Naive B cell (primary cell): ENCODE measurements around the gene SLC25A36. TPM values are rescaled to one million over a fixed set of nuclear protein-coding genes. Genes with fewer than 3 reads are reported as not detected.
A peak's percentile ranks its signal among the peaks of the same experiment; 100 is the strongest.
"Not testable (repeated sequence)": the region's sequence is repeated elsewhere in the genome, so short reads cannot be mapped to it uniquely, and the experiment has no call there.

Experiments
- ATAC-seq, 2 donors: fragments of 150-1000 bp; cut with Tn5 transposase; 2 replicates each; pipeline ENCODE4 v1.10.0; 2021; ENCODE audit warnings: low read depth in 2 of 2, mild to moderate bottlenecking in 2 of 2, moderate library complexity in 2 of 2
- DNase-seq: peaks from one replicate; pipeline ENCODE4 v3.0.0; 2022
- H3K27ac Mint-ChIP-seq, 6 donors: one replicate each; pipeline ENCODE4 v1.8.0; 2020 to 2022; ENCODE audit warnings: mild to moderate bottlenecking in 6 of 6, mixed read lengths in 6 of 6, moderate library complexity in 5 of 6, inconsistent platforms in 2 of 6
- H3K27me3 Mint-ChIP-seq, 3 donors: one replicate each; pipeline ENCODE4 v1.8.0; 2021 to 2022; ENCODE audit warnings: mixed read lengths in 3 of 3, mild to moderate bottlenecking in 1 of 3
- H3K36me3 Mint-ChIP-seq, 2 donors: one replicate each; pipeline ENCODE4 v1.8.0; 2020 to 2022; ENCODE audit warnings: mixed read lengths in 2 of 2, inconsistent platforms in 1 of 2, mild to moderate bottlenecking in 1 of 2
- H3K4me1 Mint-ChIP-seq, 3 donors: one replicate each; pipeline ENCODE4 v1.8.0; 2020 to 2022; ENCODE audit warnings: mixed read lengths in 3 of 3, inconsistent platforms in 1 of 3, mild to moderate bottlenecking in 1 of 3, moderate library complexity in 1 of 3
- H3K4me3 Mint-ChIP-seq, 8 donors: one replicate each; pipeline ENCODE4 v1.8.0; 2020 to 2022; ENCODE audit warnings: mild to moderate bottlenecking in 8 of 8, mixed read lengths in 8 of 8, moderate library complexity in 8 of 8, inconsistent platforms in 2 of 8
- H3K9me3 Mint-ChIP-seq, 7 donors: one replicate each; pipeline ENCODE4 v1.8.0; 2020 to 2022; ENCODE audit warnings: mixed read lengths in 7 of 7, mild to moderate bottlenecking in 5 of 7, inconsistent platforms in 2 of 7, moderate library complexity in 1 of 7
- polyA plus RNA-seq, 6 donors: library from polyadenylated mRNA; unstranded; fragments of 300-500 nt; fragmentation: Illumina TruSeq; gene quantifications; one replicate each; pipeline ENCODE4 v1.2.3, GENCODE V29; 2021; ENCODE audit warnings: low read depth in 6 of 6

SLC25A36 gene
- polyA plus RNA-seq, 6 donors from 2014 or later: 21.2 to 78.3 (median 57.5) TPM

DNA sequence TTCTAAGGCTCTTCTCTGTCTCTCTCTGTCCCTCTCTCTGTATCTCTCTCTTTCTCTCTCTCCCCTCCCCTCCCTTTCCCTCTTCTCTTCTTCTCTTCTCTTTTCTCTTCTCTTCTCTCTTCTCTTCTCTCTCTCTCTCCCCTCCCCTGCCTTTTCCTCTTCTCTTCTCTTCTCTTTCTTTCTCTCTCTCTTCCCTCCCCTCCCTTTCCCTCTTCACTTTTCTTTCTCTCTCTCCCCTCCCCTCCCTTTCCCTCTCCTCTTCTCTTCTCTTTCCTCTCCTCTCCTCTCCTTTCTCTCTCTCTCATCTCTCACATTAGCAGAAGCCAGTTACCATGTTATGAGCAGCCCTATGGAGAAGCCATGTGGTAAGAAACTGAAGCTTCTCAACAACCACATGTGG, 25.0 kb upstream of the SLC25A36 start:
- DNase-seq (no peak), ATAC-seq (no peak)
- no peaks in the 10 kb centered on the region for H3K4me1 Mint-ChIP-seq
- no peak overlapping the region for H3K4me3 Mint-ChIP-seq
- no peak overlapping the region for H3K27ac Mint-ChIP-seq
- H3K36me3 Mint-ChIP-seq: no peaks in the 10 kb centered on the region
- peaks cover 28 to 64% (median 62%) of the 10 kb centered on the region in 3 donors for H3K27me3 Mint-ChIP-seq
- H3K9me3 Mint-ChIP-seq: no peaks in the 10 kb centered on the region

- Mint-ChIP-seq H3K27me3 (peaks cover 26 to 53% (median 52%) of the 10 kb centered on the region in 3 donors), H3K36me3 (no peaks in the 10 kb centered on the region)
- ATAC-seq: no peak
These were observed 23.9 kb upstream of the SLC25A36 start for GRCh38 chr3:140917772-140918171.

GRCh38 chr3:140920029-140920428, 21.6 kb upstream of the SLC25A36 start:
- H3K36me3 Mint-ChIP-seq: no peaks in the 10 kb centered on the region
- DNase-seq (no peak), ATAC-seq (no peak)
- no peak overlapping the region for H3K27ac Mint-ChIP-seq
- H3K9me3 Mint-ChIP-seq: no peaks in the 10 kb centered on the region
- H3K4me1 Mint-ChIP-seq: no peaks in the 10 kb centered on the region
- peaks cover 25 to 37% (median 35%) of the 10 kb centered on the region in 3 donors for H3K27me3 Mint-ChIP-seq
- H3K4me3 Mint-ChIP-seq: no peak overlapping the region

More at GRCh38 chr3:140917772-140918171, 23.9 kb upstream of the SLC25A36 start:
- H3K27ac Mint-ChIP-seq: no peak overlapping the region
- no peaks in the 10 kb centered on the region for H3K9me3 Mint-ChIP-seq
- no peak for DNase-seq
- H3K4me3 Mint-ChIP-seq: no peak overlapping the region
- no peaks in the 10 kb centered on the region for H3K4me1 Mint-ChIP-seq

GRCh38 chr3:140922634-140923033, 19.0 kb upstream of the SLC25A36 start:
- peak overlapping the region in 1 of 6 donors; percentile 13 for H3K27ac Mint-ChIP-seq
- DNase-seq (peak; percentile 17), ATAC-seq (peak; percentile 57 to 68)
- peaks cover 28 to 31% (median 29%) of the 10 kb centered on the region in 3 donors for H3K27me3 Mint-ChIP-seq
- H3K36me3 Mint-ChIP-seq: no peaks in the 10 kb centered on the region
- H3K4me3 Mint-ChIP-seq: no peak overlapping the region
- H3K4me1 Mint-ChIP-seq: no peaks in the 10 kb centered on the region
- H3K9me3 Mint-ChIP-seq: no peaks in the 10 kb centered on the region

DNA sequence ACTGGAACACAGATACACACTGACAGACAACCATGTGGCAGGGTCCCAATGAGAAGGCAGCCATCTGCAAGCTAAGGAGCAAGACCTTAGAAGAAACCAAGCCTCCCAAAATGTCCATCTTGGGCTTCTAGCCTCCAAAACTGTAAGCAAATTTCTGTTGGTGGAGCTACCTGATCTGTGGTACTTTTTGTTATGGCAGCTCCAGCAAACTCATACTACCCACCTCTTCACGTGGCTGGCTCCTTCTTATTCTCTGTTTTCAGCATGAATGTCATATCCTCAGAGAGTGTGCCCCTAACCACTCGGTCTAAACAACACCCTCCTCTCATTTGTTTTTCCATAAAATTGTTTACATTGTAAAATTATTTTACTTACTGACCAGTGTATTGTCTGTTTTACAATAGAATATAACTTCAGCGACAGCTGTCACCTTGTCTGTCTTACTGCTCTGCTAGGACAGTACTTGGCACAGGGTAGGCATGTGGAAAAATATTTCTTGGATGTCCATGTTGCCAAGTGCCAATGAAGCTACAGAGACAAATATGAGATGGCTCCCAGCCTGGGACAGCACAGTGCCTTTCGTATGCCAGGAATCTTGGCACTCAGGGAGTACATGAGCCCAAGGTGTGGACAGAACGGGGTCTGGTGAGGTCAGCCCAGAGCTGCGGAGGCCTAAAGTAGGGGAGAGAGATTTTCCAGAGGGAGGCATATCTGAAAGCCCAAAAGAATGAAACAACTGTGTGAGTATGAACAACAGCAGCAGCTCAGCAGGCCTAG, 17.4 kb upstream of the SLC25A36 start:
- Mint-ChIP-seq H3K4me3 (peak overlapping the region in 1 of 8 donors; percentile 3), H3K27ac (no peak overlapping the region), H3K36me3 (no peaks in the 10 kb centered on the region), H3K4me1 (no peaks in the 10 kb centered on the region), H3K27me3 (peaks cover 19 to 29% (median 26%) of the 10 kb centered on the region in 3 donors), H3K9me3 (no peaks in the 10 kb centered on the region)
- DNase-seq: no peak
- ATAC-seq: no peak

DNA sequence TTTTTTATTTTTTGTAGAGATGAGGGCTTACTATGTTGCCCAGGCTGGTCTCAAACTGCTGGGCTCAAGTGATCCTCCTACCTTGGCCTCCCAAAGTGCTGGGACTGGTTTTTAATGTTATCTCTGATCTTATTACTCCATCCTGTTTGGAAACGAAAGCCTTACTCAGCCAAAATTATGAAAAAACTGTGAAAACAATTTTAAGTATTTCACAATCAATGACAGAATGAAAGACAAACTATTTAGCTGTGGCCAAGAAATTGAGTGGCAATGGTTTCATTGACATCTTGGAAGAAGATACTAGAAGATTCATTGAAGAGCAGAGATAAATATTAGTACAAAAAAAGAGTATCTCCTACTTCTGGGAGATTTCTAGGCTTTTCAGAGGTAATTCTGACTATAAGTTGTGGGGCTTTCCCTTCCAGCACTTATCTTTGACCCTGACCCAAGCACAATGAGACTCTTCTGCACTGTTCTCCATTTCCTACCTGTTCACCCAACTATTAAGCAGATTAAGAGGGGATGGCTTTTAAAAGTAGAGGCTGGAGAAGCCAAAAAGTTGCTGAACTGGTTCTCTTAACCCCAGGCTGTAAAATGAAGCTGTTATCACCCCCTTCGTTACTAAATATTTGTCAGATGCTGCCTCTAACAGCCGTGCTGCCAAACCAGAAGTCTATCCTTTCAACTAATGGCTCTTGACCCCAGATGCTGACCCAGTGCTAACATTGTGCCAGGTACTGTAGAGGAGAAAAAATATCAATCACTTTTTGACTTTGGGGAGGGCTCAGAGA, 14.2 kb upstream of the SLC25A36 start:
- no peak for DNase-seq
- Mint-ChIP-seq H3K4me3 (no peak overlapping the region), H3K9me3 (no peaks in the 10 kb centered on the region), H3K27ac (peak overlapping the region in 1 of 6 donors; percentile 36), H3K36me3 (no peaks in the 10 kb centered on the region), H3K4me1 (peaks cover 0 to 2% (median 0%) of the 10 kb centered on the region in 3 donors), H3K27me3 (peaks cover 27 to 53% (median 44%) of the 10 kb centered on the region in 3 donors)
- no peak for ATAC-seq

DNA sequence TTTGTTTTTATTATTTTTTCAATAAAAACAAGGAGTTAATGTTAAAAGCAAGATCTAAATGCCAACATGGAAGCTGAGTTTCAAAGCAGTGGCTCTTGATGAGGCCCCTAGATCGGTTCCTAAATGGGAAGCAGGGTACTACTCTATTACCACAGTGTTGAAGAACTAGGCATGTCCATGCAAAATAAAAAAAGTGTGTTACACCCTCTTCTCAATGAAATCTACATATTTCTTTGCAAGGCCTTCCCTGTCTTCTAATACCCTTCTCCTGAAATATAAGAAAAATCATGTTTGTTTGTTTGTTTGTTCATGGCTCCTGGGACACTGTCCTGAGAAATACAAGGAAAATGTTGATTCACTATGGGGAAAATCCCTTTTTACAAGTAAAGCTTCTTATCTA, 12.2 kb upstream of the SLC25A36 start:
- no peak overlapping the region for H3K4me3 Mint-ChIP-seq
- H3K9me3 Mint-ChIP-seq: peaks cover 0 to under 1% (median 0%) of the 10 kb centered on the region in 7 donors
- no peak for DNase-seq
- no peak overlapping the region for H3K27ac Mint-ChIP-seq
- peaks cover 28 to 71% (median 44%) of the 10 kb centered on the region in 3 donors for H3K27me3 Mint-ChIP-seq
- ATAC-seq: no peak
- peaks cover 0 to 2% (median 0%) of the 10 kb centered on the region in 3 donors for H3K4me1 Mint-ChIP-seq
- no peaks in the 10 kb centered on the region for H3K36me3 Mint-ChIP-seq

DNA sequence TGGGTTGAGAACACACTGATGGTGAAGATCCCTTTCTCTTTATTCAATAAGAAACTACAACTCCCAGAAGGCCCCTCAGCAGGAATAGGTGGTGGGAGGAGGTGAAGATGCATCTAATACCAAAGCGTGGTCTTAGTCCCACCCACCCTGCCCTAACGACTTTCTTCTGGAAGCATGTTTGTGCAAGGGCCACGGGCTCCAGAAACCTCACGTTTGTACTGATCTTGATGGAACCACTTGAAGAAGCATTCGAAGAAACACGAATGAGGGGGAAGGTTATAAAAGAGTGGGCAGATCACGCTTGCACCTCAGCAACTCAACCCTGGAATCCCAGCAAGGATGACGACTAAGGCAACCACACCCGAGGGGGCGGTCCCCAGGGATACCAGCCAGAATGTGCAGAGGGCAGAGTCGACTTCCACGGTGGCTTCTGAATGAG, 10.6 kb upstream of the SLC25A36 start:
- H3K36me3 Mint-ChIP-seq: no peaks in the 10 kb centered on the region
- no peak for ATAC-seq
- peaks cover 0 to 2% (median 0%) of the 10 kb centered on the region in 3 donors for H3K4me1 Mint-ChIP-seq
- H3K27me3 Mint-ChIP-seq: peaks cover 32 to 86% (median 54%) of the 10 kb centered on the region in 3 donors
- H3K4me3 Mint-ChIP-seq: no peak overlapping the region
- H3K9me3 Mint-ChIP-seq: peaks cover 0 to 7% (median 3%) of the 10 kb centered on the region in 7 donors
- H3K27ac Mint-ChIP-seq: peak overlapping the region in 2 of 6 donors; percentile 42 to 69
- no peak for DNase-seq

DNA sequence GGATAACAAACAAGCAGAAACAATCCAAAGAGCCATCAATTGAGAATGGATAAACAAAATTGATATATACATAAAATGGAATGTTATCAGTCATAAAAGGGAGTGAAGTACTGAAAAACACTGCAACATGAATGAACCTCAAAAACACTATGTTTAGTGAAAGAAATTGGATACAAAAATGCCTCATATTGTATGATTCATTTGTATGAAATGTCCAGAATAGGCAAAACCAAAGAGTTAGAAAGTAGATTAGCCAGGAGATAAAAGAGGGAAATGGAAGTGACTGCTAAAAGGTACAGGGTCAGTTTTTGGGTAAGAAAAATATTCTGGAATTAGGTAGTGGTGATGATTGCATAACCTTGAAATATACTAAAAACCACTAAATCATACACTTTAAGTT, 9.8 kb upstream of the SLC25A36 start:
- H3K36me3 Mint-ChIP-seq: no peaks in the 10 kb centered on the region
- ATAC-seq (no peak), DNase-seq (no peak)
- H3K9me3 Mint-ChIP-seq: peaks cover 0 to 11% (median 3%) of the 10 kb centered on the region in 7 donors
- H3K4me1 Mint-ChIP-seq: peaks cover 0 to 2% (median 0%) of the 10 kb centered on the region in 3 donors
- no peak overlapping the region for H3K27ac Mint-ChIP-seq
- H3K27me3 Mint-ChIP-seq: peaks cover 30 to 90% (median 50%) of the 10 kb centered on the region in 3 donors
- no peak overlapping the region for H3K4me3 Mint-ChIP-seq

GRCh38 chr3:140933109-140933508, 8.5 kb upstream of the SLC25A36 start:
- no peak for DNase-seq
- no peak for ATAC-seq
- Mint-ChIP-seq H3K9me3 (peaks cover 0 to 12% (median 3%) of the 10 kb centered on the region in 7 donors), H3K4me3 (no peak overlapping the region), H3K4me1 (peaks cover 0 to 2% (median 0%) of the 10 kb centered on the region in 3 donors), H3K27ac (no peak overlapping the region), H3K36me3 (no peaks in the 10 kb centered on the region), H3K27me3 (peaks cover 26 to 87% (median 47%) of the 10 kb centered on the region in 3 donors)

GRCh38 chr3:140933552-140933951, 8.1 kb upstream of the SLC25A36 start:
- Mint-ChIP-seq H3K36me3 (no peaks in the 10 kb centered on the region), H3K27ac (no peak overlapping the region), H3K4me1 (peaks cover 0 to 2% (median 0%) of the 10 kb centered on the region in 3 donors), H3K27me3 (peaks cover 26 to 86% (median 44%) of the 10 kb centered on the region in 3 donors), H3K9me3 (peaks cover 0 to 14% (median 3%) of the 10 kb centered on the region in 7 donors), H3K4me3 (no peak overlapping the region)
- DNase-seq (no peak), ATAC-seq (no peak)

DNA sequence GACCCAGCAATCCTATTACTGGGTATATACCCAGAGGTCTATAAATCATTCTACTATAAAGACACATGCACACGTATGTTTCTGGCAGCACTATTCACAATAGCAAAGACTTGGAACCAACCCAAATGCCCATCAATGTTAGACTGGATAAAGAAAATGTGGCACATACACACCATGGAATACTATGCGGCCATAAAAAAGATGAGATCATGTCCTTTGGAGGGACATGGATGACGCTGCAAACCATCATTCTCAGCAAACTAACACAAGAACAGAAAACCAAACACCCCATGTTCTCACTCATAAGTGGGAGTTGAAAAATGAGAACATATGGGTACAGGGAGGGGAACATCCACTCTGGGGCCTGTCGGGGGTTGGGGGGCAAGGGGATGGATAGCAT, 2.3 kb upstream of the SLC25A36 start:
- peaks cover 19 to 29% (median 25%) of the 10 kb centered on the region in 3 donors for H3K4me1 Mint-ChIP-seq
- H3K36me3 Mint-ChIP-seq, ATAC-seq, DNase-seq: not testable (repeated sequence)
- H3K9me3 Mint-ChIP-seq: peaks cover 0 to 14% (median 6%) of the 10 kb centered on the region in 7 donors
- peak overlapping the region in 1 of 6 donors; percentile 8 for H3K27ac Mint-ChIP-seq
- peak overlapping the region in 2 of 8 donors; percentile 17 to 28 for H3K4me3 Mint-ChIP-seq
- peaks cover 5 to 32% (median 12%) of the 10 kb centered on the region in 3 donors for H3K27me3 Mint-ChIP-seq

DNA sequence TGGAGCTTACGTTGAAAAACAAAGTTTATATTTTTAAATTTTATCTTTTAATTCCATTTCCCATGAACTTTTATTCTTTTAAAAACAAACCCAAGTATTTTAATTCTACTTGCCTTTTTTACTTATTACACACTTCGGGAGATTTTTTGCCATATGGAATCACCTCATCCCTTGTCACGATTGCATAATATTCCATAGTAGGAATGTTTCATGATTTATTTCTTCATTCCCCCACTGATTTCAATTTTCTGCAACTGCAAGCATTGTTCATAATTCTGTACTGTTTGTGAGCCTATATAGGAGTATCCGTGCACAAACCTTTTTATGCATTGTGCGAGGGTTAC, 574 bp upstream of the SLC25A36 start:
- Mint-ChIP-seq H3K27me3 (peaks cover 2 to 16% (median 2%) of the 10 kb centered on the region in 3 donors), H3K9me3 (peaks cover 0 to 8% (median 0%) of the 10 kb centered on the region in 7 donors), H3K27ac (peak overlapping the region; percentile 97 to 100 (median 100)), H3K36me3 (no peaks in the 10 kb centered on the region), H3K4me1 (peaks cover 28 to 44% (median 35%) of the 10 kb centered on the region in 3 donors), H3K4me3 (peak overlapping the region; percentile 84 to 98 (median 96))
- ATAC-seq (no peak), DNase-seq (no peak)
